ENCODE measurements around the gene ADTRP. TPM values are rescaled to one million over a fixed set of nuclear protein-coding genes. Genes with fewer than 3 reads are reported as not detected.

Gene ADTRP
- total and polyA plus RNA-seq, 10 donors = 1.00 to 7.4 (median 2.0) TPM

GRCh38 chr6:11756292-11756691 lies 22.3 kb downstream of the ADTRP start:
- 85 to 94% (median 88%) methylated on average over 2 of the region's 2 CpGs for WGBS, 5 donors
- TF ChIP-seq POLR2AphosphoS5 (IDR thresholded peaks at IDR 0.05) (no peak), POLR2A (IDR thresholded peaks at IDR 0.05) (no peak)
- TF ChIP-seq, protein P1, sequence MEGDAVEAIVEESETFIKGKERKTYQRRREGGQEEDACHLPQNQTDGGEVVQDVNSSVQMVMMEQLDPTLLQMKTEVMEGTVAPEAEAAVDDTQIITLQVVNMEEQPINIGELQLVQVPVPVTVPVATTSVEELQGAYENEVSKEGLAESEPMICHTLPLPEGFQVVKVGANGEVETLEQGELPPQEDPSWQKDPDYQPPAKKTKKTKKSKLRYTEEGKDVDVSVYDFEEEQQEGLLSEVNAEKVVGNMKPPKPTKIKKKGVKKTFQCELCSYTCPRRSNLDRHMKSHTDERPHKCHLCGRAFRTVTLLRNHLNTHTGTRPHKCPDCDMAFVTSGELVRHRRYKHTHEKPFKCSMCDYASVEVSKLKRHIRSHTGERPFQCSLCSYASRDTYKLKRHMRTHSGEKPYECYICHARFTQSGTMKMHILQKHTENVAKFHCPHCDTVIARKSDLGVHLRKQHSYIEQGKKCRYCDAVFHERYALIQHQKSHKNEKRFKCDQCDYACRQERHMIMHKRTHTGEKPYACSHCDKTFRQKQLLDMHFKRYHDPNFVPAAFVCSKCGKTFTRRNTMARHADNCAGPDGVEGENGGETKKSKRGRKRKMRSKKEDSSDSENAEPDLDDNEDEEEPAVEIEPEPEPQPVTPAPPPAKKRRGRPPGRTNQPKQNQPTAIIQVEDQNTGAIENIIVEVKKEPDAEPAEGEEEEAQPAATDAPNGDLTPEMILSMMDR (IDR thresholded peaks at IDR 0.05 in 8 of 11, conservative IDR thresholded peaks at IDR 0.05 in 3 of 11) = no peak
- no peaks in the 10 kb centered on the region for H3K36me3 ChIP-seq

DNA sequence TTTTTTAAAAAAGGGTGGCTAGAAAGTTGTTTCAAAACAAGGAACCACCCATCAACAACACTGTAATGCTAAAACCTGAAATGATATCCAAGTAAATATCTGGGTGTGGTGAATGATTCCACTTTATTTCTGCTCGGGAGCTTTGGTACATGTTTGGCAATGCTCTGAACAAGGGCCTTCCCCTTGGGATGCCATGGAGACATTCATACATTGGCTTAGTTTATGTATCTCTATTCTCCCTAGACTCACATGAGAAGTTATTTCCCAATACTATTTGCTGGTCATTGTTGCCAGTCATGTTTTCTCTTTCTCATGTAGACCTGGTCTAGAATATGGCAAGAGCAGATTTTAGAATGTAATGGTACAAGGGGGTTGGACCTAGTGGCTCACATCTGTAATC lies 22.9 kb downstream of the ADTRP start:
- WGBS, 5 donors = 86 to 100% (median 96%) methylated on average over 1 of the region's 1 CpG
- intact Hi-C loops (cut with DNase I; ENCODE audit: low total_unique reads) = no loop called here
- Histone ChIP-seq H3K4me3 (no peak overlapping the region), H3K9me3 (peaks cover 0 to 7% (median 0%) of the 10 kb centered on the region in 8 donors), H3K36me3 (no peaks in the 10 kb centered on the region), H3K27me3 (replicated peaks in 1 of 7) (no peaks in the 10 kb centered on the region), H3K4me1 (peaks cover 0 to 6% (median 0%) of the 10 kb centered on the region in 6 donors), H3K27ac (no peak overlapping the region)
- TF ChIP-seq POLR2A (IDR thresholded peaks at IDR 0.05) = no peak
- no peak for TF ChIP-seq POLR2AphosphoS5 (IDR thresholded peaks at IDR 0.05)
- TF ChIP-seq, protein P1 (IDR thresholded peaks at IDR 0.05 in 8 of 11, conservative IDR thresholded peaks at IDR 0.05 in 3 of 11) = no peak
- no peak for DNase-seq

More at GRCh38 chr6:11756292-11756691, 22.3 kb downstream of the ADTRP start:
- intact Hi-C loops (cut with DNase I; ENCODE audit: low total_unique reads) = no loop called here
- Histone ChIP-seq H3K4me3 (no peak overlapping the region), H3K9me3 (peaks cover 0 to 7% (median 0%) of the 10 kb centered on the region in 8 donors), H3K4me1 (peaks cover 0 to 6% (median 0%) of the 10 kb centered on the region in 6 donors), H3K27me3 (replicated peaks in 1 of 7) (no peaks in the 10 kb centered on the region), H3K27ac (no peak overlapping the region)
- no peak for DNase-seq

DNA sequence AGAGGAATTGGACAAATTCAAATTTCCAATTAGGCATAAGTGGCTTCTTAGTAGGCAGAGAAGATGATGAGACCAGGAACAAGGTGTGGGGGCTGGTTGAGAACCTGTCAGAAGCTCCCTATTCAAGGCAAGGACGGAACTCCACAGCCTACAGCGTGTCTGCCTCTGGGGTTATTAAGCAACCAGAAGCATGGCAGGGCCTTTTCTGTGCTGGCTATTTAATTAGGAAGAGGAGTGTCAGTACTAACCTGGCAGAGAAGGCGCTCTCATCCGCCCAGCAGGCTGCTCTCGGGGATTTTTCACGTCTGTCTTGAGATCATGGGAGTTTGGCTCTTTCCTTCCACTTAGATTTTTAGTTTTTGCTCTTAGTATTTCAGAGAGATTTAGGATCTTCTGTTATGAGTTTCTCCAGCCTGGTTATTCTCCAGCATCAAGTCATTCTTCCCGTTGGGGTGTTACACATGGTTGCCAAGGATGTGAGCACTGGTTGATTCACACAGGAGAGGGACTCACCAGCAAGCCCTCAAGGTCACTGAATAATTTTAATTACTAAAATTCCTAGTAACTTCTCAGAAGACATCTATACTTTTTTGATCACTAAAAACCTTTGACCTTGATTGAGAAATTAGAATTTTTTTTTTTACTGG lies 23.9 kb downstream of the ADTRP start:
- Histone ChIP-seq H3K4me3 (no peak overlapping the region), H3K36me3 (no peaks in the 10 kb centered on the region), H3K9me3 (peaks cover 0 to 7% (median 0%) of the 10 kb centered on the region in 8 donors), H3K27ac (no peak overlapping the region), H3K27me3 (replicated peaks in 1 of 7) (no peaks in the 10 kb centered on the region), H3K4me1 (no peaks in the 10 kb centered on the region)
- no peak for DNase-seq
- no peak for TF ChIP-seq POLR2A (IDR thresholded peaks at IDR 0.05)
- TF ChIP-seq, protein P1 (IDR thresholded peaks at IDR 0.05 in 8 of 11, conservative IDR thresholded peaks at IDR 0.05 in 3 of 11) = no peak
- TF ChIP-seq POLR2AphosphoS5 (IDR thresholded peaks at IDR 0.05) = no peak
- WGBS, 5 donors = 80 to 87% (median 84%) methylated on average over 7 of the region's 7 CpGs
- intact Hi-C loops (cut with DNase I; ENCODE audit: low total_unique reads) = no loop called here

GRCh38 chr6:11753798-11754197 lies 24.8 kb downstream of the ADTRP start:
- DNase-seq = no peak
- Histone ChIP-seq H3K9me3 (peaks cover 0 to 7% (median 0%) of the 10 kb centered on the region in 8 donors), H3K4me3 (no peak overlapping the region), H3K36me3 (no peaks in the 10 kb centered on the region), H3K4me1 (no peaks in the 10 kb centered on the region), H3K27ac (no peak overlapping the region), H3K27me3 (replicated peaks in 1 of 7) (no peaks in the 10 kb centered on the region)
- WGBS, 5 donors = 79 to 90% (median 88%) methylated on average over 4 of the region's 4 CpGs
- TF ChIP-seq POLR2A (IDR thresholded peaks at IDR 0.05) (no peak), POLR2AphosphoS5 (IDR thresholded peaks at IDR 0.05) (no peak)
- TF ChIP-seq, protein P1 (IDR thresholded peaks at IDR 0.05 in 8 of 11, conservative IDR thresholded peaks at IDR 0.05 in 3 of 11) = no peak
- intact Hi-C loops (cut with DNase I; ENCODE audit: low total_unique reads) = no loop called here
